ENCODE data around the gene CENPX. TPM values are rescaled to one million over a fixed set of nuclear protein-coding genes. Genes with fewer than 3 reads are reported as not detected.
A peak's percentile ranks its signal among the peaks of the same experiment; 100 is the strongest.

The CENPX gene
- total and polyA plus RNA-seq, 2 of the 13 experiments (the other 11 are each of a cell fraction or from before 2014, with no cell fraction given): 92.7 to 170 TPM

DNA sequence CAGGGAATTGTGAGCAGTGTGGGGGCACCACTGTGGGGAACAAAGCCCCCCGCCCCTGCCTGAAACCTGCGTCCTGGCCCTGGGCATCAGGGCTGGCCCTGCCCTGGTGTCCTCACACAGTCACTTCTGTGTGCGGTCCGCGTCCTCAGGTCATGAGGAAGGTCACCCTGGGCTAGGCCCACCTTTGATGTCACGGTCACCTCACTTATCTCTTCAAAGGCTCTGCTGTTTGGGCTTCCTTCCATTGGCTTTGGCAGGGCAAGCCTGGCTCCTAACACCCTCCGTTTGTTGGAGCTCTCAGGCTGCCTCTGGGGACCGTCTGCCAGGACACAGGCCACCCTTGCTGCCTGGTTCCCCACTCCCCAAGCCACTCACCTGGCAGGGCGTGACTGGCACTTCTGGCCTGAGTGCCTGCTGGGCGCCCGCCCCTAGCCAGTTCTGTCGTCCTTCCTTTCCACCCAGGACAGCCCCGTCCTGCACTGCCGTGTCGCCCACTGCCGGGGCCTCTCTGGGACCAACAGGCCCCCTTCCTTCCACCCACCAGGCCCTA lies 8.8 kb downstream of the CENPX start (continued):
- TF ChIP-seq ZNF10 (CRISPR knock-in tag; IDR thresholded peaks at IDR 0.05; ENCODE audit: borderline replicate concordance, low read depth) (no peak), NRL (CRISPR knock-in tag; IDR thresholded peaks at IDR 0.05; ENCODE audit: borderline replicate concordance) (no peak), ZNF34 (CRISPR knock-in tag; IDR thresholded peaks at IDR 0.05; ENCODE audit: borderline replicate concordance) (no peak), NPAS2 (CRISPR knock-in tag; IDR thresholded peaks at IDR 0.05; ENCODE audit: borderline replicate concordance) (no peak), ZNF232 (CRISPR knock-in tag; IDR thresholded peaks at IDR 0.05; ENCODE audit: borderline replicate concordance) (0 out of 2 replicates have a peak, but pooled peaks have one; percentile 18), NCOA2 (CRISPR knock-in tag; IDR thresholded peaks at IDR 0.05) (peak; percentile 73), MTA3 (CRISPR knock-in tag; IDR thresholded peaks at IDR 0.05) (no peak), MEF2D (CRISPR knock-in tag; IDR thresholded peaks at IDR 0.05) (no peak), ZNF83 (CRISPR knock-in tag; IDR thresholded peaks at IDR 0.05; ENCODE audit: borderline replicate concordance) (no peak), ZBTB38 (CRISPR knock-in tag; IDR thresholded peaks at IDR 0.05) (peak; percentile 82), ZNF354B (CRISPR knock-in tag; IDR thresholded peaks at IDR 0.05) (no peak), ZNF253 (CRISPR knock-in tag; IDR thresholded peaks at IDR 0.05; ENCODE audit: borderline replicate concordance) (no peak; the same call in 1 of the 2 replicates), RFX5 (IDR thresholded peaks at IDR 0.05; ENCODE audit: low read depth, low read length) (no peak), RBM22 (optimal IDR thresholded peaks at IDR 0.05; ENCODE audit: low read length) (no peak), ZNF292 (CRISPR knock-in tag; IDR thresholded peaks at IDR 0.05; ENCODE audit: borderline replicate concordance, low read depth) (no peak), ZNF782 (CRISPR knock-in tag; IDR thresholded peaks at IDR 0.05; ENCODE audit: borderline replicate concordance) (no peak), ZNF7 (CRISPR knock-in tag; IDR thresholded peaks at IDR 0.05) (no peak)
- TF ChIP-seq, protein P1, sequence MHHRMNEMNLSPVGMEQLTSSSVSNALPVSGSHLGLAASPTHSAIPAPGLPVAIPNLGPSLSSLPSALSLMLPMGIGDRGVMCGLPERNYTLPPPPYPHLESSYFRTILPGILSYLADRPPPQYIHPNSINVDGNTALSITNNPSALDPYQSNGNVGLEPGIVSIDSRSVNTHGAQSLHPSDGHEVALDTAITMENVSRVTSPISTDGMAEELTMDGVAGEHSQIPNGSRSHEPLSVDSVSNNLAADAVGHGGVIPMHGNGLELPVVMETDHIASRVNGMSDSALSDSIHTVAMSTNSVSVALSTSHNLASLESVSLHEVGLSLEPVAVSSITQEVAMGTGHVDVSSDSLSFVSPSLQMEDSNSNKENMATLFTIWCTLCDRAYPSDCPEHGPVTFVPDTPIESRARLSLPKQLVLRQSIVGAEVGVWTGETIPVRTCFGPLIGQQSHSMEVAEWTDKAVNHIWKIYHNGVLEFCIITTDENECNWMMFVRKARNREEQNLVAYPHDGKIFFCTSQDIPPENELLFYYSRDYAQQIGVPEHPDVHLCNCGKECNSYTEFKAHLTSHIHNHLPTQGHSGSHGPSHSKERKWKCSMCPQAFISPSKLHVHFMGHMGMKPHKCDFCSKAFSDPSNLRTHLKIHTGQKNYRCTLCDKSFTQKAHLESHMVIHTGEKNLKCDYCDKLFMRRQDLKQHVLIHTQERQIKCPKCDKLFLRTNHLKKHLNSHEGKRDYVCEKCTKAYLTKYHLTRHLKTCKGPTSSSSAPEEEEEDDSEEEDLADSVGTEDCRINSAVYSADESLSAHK (CRISPR knock-in tag; IDR thresholded peaks at IDR 0.05; ENCODE audit: borderline replicate concordance): no peak
- TF ChIP-seq, protein P2, sequence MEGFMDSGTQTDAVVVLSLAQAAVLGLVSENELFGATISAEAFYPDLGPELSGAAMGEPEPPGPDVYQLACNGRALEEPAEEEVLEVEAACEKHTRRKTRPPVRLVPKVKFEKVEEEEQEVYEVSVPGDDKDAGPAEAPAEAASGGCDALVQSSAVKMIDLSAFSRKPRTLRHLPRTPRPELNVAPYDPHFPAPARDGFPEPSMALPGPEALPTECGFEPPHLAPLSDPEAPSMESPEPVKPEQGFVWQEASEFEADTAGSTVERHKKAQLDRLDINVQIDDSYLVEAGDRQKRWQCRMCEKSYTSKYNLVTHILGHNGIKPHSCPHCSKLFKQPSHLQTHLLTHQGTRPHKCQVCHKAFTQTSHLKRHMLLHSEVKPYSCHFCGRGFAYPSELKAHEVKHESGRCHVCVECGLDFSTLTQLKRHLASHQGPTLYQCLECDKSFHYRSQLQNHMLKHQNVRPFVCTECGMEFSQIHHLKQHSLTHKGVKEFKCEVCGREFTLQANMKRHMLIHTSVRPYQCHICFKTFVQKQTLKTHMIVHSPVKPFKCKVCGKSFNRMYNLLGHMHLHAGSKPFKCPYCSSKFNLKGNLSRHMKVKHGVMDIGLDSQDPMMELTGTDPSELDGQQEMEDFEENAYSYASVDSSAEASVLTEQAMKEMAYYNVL (CRISPR knock-in tag; IDR thresholded peaks at IDR 0.05; ENCODE audit: borderline replicate concordance): no peak
- TF ChIP-seq, protein P3, sequence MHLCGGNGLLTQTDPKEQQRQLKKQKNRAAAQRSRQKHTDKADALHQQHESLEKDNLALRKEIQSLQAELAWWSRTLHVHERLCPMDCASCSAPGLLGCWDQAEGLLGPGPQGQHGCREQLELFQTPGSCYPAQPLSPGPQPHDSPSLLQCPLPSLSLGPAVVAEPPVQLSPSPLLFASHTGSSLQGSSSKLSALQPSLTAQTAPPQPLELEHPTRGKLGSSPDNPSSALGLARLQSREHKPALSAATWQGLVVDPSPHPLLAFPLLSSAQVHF (CRISPR knock-in tag; IDR thresholded peaks at IDR 0.05): no peak
- TF ChIP-seq, protein P4, sequence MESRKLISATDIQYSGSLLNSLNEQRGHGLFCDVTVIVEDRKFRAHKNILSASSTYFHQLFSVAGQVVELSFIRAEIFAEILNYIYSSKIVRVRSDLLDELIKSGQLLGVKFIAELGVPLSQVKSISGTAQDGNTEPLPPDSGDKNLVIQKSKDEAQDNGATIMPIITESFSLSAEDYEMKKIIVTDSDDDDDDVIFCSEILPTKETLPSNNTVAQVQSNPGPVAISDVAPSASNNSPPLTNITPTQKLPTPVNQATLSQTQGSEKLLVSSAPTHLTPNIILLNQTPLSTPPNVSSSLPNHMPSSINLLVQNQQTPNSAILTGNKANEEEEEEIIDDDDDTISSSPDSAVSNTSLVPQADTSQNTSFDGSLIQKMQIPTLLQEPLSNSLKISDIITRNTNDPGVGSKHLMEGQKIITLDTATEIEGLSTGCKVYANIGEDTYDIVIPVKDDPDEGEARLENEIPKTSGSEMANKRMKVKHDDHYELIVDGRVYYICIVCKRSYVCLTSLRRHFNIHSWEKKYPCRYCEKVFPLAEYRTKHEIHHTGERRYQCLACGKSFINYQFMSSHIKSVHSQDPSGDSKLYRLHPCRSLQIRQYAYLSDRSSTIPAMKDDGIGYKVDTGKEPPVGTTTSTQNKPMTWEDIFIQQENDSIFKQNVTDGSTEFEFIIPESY (CRISPR knock-in tag; IDR thresholded peaks at IDR 0.05): peak; percentile 74
- TF ChIP-seq, protein P5, sequence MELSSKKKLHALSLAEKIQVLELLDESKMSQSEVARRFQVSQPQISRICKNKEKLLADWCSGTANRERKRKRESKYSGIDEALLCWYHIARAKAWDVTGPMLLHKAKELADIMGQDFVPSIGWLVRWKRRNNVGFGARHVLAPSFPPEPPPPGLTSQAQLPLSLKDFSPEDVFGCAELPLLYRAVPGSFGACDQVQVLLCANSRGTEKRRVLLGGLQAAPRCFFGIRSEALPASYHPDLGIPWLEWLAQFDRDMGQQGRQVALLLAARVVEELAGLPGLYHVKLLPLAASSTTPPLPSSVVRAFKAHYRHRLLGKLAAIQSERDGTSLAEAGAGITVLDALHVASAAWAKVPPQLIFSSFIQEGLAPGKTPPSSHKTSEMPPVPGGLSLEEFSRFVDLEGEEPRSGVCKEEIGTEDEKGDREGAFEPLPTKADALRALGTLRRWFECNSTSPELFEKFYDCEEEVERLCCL (CRISPR knock-in tag; IDR thresholded peaks at IDR 0.05; ENCODE audit: borderline replicate concordance): no peak

Measured in HepG2 (cell line).